HEK293 (cell line): ENCODE data around the gene PRMT5.

ENCODE experiments used
- TCF7L2 ChIP-seq: IDR thresholded peaks from 2 replicates; pipeline ENCODE4 v1.6.1; 2011; ENCODE audit warnings: low read depth, mild to moderate bottlenecking, inconsistent platforms, low read length, moderate library complexity, borderline replicate concordance
- YY1 ChIP-seq: fragments of 450-650 bp; formaldehyde crosslinking; IDR thresholded peaks from 2 replicates; pipeline ENCODE4 v1.5.1; 2018; ENCODE audit warnings: missing biosample characterization, missing genetic modification characterization
- ZNF138 ChIP-seq: fragments of 450-650 bp; formaldehyde crosslinking; IDR thresholded peaks from 2 replicates; pipeline ENCODE4 v1.5.1; 2016; ENCODE audit warnings: missing biosample characterization, missing genetic modification characterization, borderline replicate concordance
- ZNF292 ChIP-seq: fragments of 450-650 bp; formaldehyde crosslinking; IDR thresholded peaks from 2 replicates; pipeline ENCODE4 v1.5.1; 2016; ENCODE audit warnings: low read depth, missing biosample characterization, missing genetic modification characterization, borderline replicate concordance
- ZNF776 ChIP-seq: fragments of 450-650 bp; formaldehyde crosslinking; IDR thresholded peaks from 2 replicates; pipeline ENCODE4 v1.5.0; 2017; ENCODE audit warnings: missing biosample characterization, missing genetic modification characterization, borderline replicate concordance
- ZSCAN30 ChIP-seq: fragments of 450-650 bp; IDR thresholded peaks from 2 replicates; pipeline ENCODE4 v1.5.1; 2018; ENCODE audit warnings: missing biosample characterization, mild to moderate bottlenecking, missing genetic modification characterization, moderate library complexity
- TF ChIP-seq, protein P1 (sequence below): fragments of 450-650 bp; formaldehyde crosslinking; IDR thresholded peaks from 2 replicates; pipeline ENCODE4 v1.5.1; 2016; ENCODE audit warnings: missing biosample characterization, missing genetic modification characterization
- TF ChIP-seq, protein P2 (sequence below): fragments of 450-650 bp; formaldehyde crosslinking; IDR thresholded peaks from 2 replicates; pipeline ENCODE4 v1.5.1; 2016; ENCODE audit warnings: missing biosample characterization, missing genetic modification characterization
- TF ChIP-seq, protein P3 (sequence below): fragments of 450-650 bp; formaldehyde crosslinking; IDR thresholded peaks from 2 replicates; pipeline ENCODE4 v1.5.1; 2017; ENCODE audit warnings: missing biosample characterization, missing genetic modification characterization

DNA sequence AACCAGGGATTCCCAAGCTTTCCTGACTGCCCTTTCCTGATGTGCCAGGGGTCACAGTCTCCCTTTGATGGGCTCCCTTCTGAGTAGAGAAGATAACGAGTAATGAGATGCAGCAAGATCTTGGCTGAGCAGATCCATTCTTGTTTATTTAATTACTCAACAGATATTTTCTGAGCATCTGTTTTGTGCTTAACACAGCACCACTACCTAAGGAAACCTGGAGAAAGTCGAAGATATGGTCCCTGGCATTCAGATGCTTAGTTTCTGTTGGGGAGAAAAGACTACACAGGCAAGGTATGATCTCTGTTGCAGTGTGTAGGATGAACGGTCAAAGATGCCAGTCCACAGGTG lies 49.3 kb upstream of the PRMT5 start:
- TF ChIP-seq, protein P1, sequence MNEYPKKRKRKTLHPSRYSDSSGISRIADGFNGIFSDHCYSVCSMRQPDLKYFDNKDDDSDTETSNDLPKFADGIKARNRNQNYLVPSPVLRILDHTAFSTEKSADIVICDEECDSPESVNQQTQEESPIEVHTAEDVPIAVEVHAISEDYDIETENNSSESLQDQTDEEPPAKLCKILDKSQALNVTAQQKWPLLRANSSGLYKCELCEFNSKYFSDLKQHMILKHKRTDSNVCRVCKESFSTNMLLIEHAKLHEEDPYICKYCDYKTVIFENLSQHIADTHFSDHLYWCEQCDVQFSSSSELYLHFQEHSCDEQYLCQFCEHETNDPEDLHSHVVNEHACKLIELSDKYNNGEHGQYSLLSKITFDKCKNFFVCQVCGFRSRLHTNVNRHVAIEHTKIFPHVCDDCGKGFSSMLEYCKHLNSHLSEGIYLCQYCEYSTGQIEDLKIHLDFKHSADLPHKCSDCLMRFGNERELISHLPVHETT: no peak
- TF ChIP-seq YY1 (tag by site-specific recombination) (no peak), ZNF138 (no peak), ZSCAN30 (tag by site-specific recombination) (no peak), TCF7L2 (no peak), ZNF776 (no peak), ZNF292 (no peak)
- TF ChIP-seq, protein P2, sequence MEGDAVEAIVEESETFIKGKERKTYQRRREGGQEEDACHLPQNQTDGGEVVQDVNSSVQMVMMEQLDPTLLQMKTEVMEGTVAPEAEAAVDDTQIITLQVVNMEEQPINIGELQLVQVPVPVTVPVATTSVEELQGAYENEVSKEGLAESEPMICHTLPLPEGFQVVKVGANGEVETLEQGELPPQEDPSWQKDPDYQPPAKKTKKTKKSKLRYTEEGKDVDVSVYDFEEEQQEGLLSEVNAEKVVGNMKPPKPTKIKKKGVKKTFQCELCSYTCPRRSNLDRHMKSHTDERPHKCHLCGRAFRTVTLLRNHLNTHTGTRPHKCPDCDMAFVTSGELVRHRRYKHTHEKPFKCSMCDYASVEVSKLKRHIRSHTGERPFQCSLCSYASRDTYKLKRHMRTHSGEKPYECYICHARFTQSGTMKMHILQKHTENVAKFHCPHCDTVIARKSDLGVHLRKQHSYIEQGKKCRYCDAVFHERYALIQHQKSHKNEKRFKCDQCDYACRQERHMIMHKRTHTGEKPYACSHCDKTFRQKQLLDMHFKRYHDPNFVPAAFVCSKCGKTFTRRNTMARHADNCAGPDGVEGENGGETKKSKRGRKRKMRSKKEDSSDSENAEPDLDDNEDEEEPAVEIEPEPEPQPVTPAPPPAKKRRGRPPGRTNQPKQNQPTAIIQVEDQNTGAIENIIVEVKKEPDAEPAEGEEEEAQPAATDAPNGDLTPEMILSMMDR (tag by site-specific recombination): no peak
- TF ChIP-seq, protein P3, sequence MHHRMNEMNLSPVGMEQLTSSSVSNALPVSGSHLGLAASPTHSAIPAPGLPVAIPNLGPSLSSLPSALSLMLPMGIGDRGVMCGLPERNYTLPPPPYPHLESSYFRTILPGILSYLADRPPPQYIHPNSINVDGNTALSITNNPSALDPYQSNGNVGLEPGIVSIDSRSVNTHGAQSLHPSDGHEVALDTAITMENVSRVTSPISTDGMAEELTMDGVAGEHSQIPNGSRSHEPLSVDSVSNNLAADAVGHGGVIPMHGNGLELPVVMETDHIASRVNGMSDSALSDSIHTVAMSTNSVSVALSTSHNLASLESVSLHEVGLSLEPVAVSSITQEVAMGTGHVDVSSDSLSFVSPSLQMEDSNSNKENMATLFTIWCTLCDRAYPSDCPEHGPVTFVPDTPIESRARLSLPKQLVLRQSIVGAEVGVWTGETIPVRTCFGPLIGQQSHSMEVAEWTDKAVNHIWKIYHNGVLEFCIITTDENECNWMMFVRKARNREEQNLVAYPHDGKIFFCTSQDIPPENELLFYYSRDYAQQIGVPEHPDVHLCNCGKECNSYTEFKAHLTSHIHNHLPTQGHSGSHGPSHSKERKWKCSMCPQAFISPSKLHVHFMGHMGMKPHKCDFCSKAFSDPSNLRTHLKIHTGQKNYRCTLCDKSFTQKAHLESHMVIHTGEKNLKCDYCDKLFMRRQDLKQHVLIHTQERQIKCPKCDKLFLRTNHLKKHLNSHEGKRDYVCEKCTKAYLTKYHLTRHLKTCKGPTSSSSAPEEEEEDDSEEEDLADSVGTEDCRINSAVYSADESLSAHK: no peak
